ENCODE data around the gene C6orf120.

C6orf120 gene

GRCh38 chr6:169710009-169710408 is 8.1 kb downstream of the C6orf120 start:
- no peak for DNase-seq (ENCODE audit: low read depth)
- TF ChIP-seq, protein P1, sequence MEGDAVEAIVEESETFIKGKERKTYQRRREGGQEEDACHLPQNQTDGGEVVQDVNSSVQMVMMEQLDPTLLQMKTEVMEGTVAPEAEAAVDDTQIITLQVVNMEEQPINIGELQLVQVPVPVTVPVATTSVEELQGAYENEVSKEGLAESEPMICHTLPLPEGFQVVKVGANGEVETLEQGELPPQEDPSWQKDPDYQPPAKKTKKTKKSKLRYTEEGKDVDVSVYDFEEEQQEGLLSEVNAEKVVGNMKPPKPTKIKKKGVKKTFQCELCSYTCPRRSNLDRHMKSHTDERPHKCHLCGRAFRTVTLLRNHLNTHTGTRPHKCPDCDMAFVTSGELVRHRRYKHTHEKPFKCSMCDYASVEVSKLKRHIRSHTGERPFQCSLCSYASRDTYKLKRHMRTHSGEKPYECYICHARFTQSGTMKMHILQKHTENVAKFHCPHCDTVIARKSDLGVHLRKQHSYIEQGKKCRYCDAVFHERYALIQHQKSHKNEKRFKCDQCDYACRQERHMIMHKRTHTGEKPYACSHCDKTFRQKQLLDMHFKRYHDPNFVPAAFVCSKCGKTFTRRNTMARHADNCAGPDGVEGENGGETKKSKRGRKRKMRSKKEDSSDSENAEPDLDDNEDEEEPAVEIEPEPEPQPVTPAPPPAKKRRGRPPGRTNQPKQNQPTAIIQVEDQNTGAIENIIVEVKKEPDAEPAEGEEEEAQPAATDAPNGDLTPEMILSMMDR (IDR thresholded peaks at IDR 0.05; ENCODE audit: insufficient read depth, low read depth, low read length, missing control alignments), result no peak
- no peak overlapping the region for H3K4me3 ChIP-seq (ENCODE audit: low read depth, low read length)

DNA sequence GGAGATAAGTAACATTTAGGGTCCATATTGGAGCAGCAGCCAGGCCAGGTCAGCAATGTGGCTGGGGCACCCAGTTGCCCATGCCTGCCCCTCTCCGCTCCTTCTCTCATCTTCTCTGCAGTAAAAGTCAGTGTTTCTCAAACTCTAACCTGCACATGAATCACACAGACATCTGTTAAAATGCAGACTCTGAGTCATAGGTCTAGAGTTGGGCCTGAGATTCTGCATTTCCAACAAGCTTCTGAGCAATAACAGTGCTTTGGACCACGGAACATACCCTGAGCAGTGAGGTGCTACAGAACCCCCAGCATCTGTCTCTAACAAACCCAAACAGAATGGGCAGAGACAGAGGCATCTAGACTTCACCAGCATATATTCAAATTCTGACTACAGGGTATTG is 12.3 kb downstream of the C6orf120 start:
- no peak overlapping the region for H3K4me3 ChIP-seq (ENCODE audit: low read depth, low read length)
- no peak for DNase-seq (ENCODE audit: low read depth)
- TF ChIP-seq, protein P1 (IDR thresholded peaks at IDR 0.05; ENCODE audit: insufficient read depth, low read depth, low read length, missing control alignments), result no peak

DNA sequence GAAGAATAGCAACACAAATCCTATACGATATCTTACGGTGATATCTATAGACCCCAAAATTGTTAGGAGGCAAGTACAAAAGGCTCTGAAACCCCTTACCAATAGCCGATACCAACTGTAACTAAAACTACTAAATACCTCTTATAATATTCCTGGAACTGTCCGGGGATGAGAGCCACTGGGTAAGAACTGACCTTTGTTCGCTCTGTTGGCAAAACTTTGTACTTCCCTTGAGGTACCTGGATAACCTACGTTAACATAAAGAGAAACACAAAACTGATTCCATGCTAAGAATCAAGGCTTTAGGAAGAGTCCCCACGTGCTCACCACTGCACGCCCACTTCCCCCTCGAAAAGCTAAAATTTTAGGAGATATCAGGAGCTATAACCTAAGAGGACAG is 12.7 kb downstream of the C6orf120 start:
- no peak overlapping the region for H3K4me3 ChIP-seq (ENCODE audit: low read depth, low read length)
- DNase-seq (ENCODE audit: low read depth), result no peak
- TF ChIP-seq, protein P1 (IDR thresholded peaks at IDR 0.05; ENCODE audit: insufficient read depth, low read depth, low read length, missing control alignments), result no peak

DNA sequence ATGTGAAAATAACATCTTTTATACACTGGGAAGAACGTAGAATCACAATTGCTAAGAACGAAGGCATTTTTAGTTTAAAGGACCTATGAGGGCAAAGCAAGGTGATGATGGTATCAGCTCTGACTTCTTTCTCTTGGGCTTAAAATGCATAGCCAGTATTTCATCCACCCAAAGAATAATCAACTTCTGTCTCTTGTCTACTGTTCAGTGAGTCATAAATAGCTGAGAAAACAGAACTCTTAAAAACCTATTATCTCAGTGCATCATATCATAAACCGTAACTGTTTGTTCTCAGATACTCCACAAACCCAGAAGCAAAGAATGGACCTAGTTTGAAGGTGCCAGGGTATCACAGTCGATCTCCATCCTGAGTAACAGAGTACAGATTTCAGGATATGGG is 17.2 kb downstream of the C6orf120 start:
- TF ChIP-seq, protein P1 (IDR thresholded peaks at IDR 0.05; ENCODE audit: insufficient read depth, low read depth, low read length, missing control alignments), result no peak
- H3K4me3 ChIP-seq (ENCODE audit: low read depth, low read length), result no peak overlapping the region
- DNase-seq (ENCODE audit: low read depth), result no peak

GRCh38 chr6:169720207-169720855 is 18.4 kb downstream of the C6orf120 start:
- no peak for DNase-seq (ENCODE audit: low read depth)
- H3K4me3 ChIP-seq (ENCODE audit: low read depth, low read length), result no peak overlapping the region
- TF ChIP-seq, protein P1 (IDR thresholded peaks at IDR 0.05; ENCODE audit: insufficient read depth, low read depth, low read length, missing control alignments), result peak; percentile 4

DNA sequence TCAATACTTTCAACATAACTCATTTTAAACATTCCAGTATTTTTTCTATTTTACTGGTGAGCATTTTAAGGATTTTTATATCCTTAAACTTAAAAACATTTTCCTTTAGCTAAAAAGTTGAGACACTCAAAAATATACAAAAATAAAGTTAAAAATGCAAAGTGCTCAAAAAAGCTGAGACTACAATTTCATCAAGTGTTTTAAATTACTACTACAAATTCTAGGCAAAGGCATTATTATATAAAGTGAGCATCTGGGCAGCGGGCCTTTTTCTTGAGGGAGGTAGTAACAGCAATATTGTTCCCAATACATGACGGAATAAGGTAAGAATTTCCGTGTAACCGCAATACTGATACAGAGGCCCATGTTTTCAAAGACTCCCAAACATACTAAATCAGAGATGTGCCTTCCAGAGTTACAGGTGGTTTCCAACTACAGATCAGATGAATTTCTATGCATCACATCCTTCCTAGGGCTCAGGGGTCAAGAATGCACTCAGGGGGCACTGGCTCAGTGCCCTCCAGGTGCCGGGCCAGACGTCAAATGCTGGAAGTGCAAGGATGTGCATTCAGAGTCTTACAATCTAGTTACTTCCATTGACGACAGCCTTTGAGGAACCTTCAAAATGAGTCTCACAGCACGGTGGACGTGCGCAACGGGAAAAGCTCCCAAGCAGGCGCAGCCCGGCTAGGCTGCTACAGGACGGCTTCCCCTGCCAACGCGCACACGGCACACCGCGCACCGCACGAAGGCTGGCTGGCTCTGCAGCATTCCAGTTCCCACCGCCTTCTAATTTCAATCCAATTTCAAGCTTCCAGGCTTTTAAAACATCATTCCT is 20.7 kb downstream of the C6orf120 start:
- peak overlapping the region; percentile 80 for H3K4me3 ChIP-seq (ENCODE audit: low read depth, low read length)
- peak; percentile 45 for DNase-seq (ENCODE audit: low read depth)
- TF ChIP-seq, protein P1 (IDR thresholded peaks at IDR 0.05; ENCODE audit: insufficient read depth, low read depth, low read length, missing control alignments), result no peak
